DMS 273 (cell line): ENCODE data around the gene LIMS1.
"Not testable (repeated sequence)": the region's sequence is repeated elsewhere in the genome, so short reads cannot be mapped to it uniquely, and the experiment has no call there.

Experiments used
- DNase-seq: peaks from one replicate; lab custom pipeline; 2025; ENCODE audit not compliant: unreplicated experiment; lab: John Stamatoyannopoulos, UW

Gene LIMS1

GRCh38 chr2:108656282-108656681 lies 122.0 kb downstream of the LIMS1 start:
- DNase-seq, result not testable (repeated sequence)

GRCh38 chr2:108657517-108657916 lies 123.2 kb downstream of the LIMS1 start:
- DNase-seq, result not testable (repeated sequence)

- not testable (repeated sequence) for DNase-seq
Measured at GRCh38 chr2:108658553-108658952, 124.3 kb downstream of the LIMS1 start.

GRCh38 chr2:108661493-108661892 lies 127.2 kb downstream of the LIMS1 start:
- DNase-seq, result not testable (repeated sequence)

GRCh38 chr2:108662207-108662612 lies 127.9 kb downstream of the LIMS1 start:
- not testable (repeated sequence) for DNase-seq

- DNase-seq, result not testable (repeated sequence)
Measured at GRCh38 chr2:108663346-108663745, 129.1 kb downstream of the LIMS1 start.

GRCh38 chr2:108664089-108664488 lies 129.8 kb downstream of the LIMS1 start:
- DNase-seq, result not testable (repeated sequence)

GRCh38 chr2:108664979-108665378 lies 130.7 kb downstream of the LIMS1 start:
- DNase-seq, result not testable (repeated sequence)

- not testable (repeated sequence) for DNase-seq
Measured at GRCh38 chr2:108665975-108666374, 131.7 kb downstream of the LIMS1 start.

- DNase-seq, result not testable (repeated sequence)
Measured at GRCh38 chr2:108667140-108667539, 132.9 kb downstream of the LIMS1 start.

GRCh38 chr2:108670282-108670681 lies 136.0 kb downstream of the LIMS1 start:
- DNase-seq, result not testable (repeated sequence)

- not testable (repeated sequence) for DNase-seq
Measured at GRCh38 chr2:108672200-108672805, 138.0 kb downstream of the LIMS1 start.

- DNase-seq, result not testable (repeated sequence)
Measured at GRCh38 chr2:108676522-108676921, 142.3 kb downstream of the LIMS1 start.

- DNase-seq, result not testable (repeated sequence)
Measured at GRCh38 chr2:108677239-108677744, 143.0 kb downstream of the LIMS1 start.

- DNase-seq, result peak; percentile 8
Measured at GRCh38 chr2:108678198-108678651, 144.0 kb downstream of the LIMS1 start.

GRCh38 chr2:108680805-108681204 lies 146.5 kb downstream of the LIMS1 start:
- DNase-seq, result not testable (repeated sequence)

GRCh38 chr2:108688818-108689756 lies 154.8 kb downstream of the LIMS1 start:
- peak; percentile 33 for DNase-seq

GRCh38 chr2:108690001-108690400 lies 155.7 kb downstream of the LIMS1 start:
- DNase-seq, result peak; percentile 28

GRCh38 chr2:108691447-108691846 lies 157.2 kb downstream of the LIMS1 start:
- no peak for DNase-seq

- no peak for DNase-seq
Measured at GRCh38 chr2:108701208-108701607, 166.9 kb downstream of the LIMS1 start.

- DNase-seq, result no peak
Measured at GRCh38 chr2:108701806-108702205, 167.5 kb downstream of the LIMS1 start.

GRCh38 chr2:108704871-108705270 lies 170.6 kb downstream of the LIMS1 start:
- DNase-seq, result peak; percentile 16
